Spleen (tissue), 11 donors: Measurements from ENCODE around the gene EGFR. TPM values are rescaled to one million over a fixed set of nuclear protein-coding genes. Genes with fewer than 3 reads are reported as not detected.

Source experiments
- DNase-seq: peaks from one replicate; pipeline ENCODE4 v3.0.0-alpha.2; 2020
- H3K27ac ChIP-seq, 8 donors: fragments of 200-600 bp; sonication (generic) in 7 of 8; 1 replicate in 4 of 8; 2 replicates in 4 of 8; pipeline versions ENCODE4 v1.5.0 to v1.8.0; 2016 to 2021; ENCODE audit warnings: inconsistent platforms in 4 of 8, mild to moderate bottlenecking in 4 of 8, moderate library complexity in 1 of 8
- H3K27me3 ChIP-seq, 7 donors: fragments of 200-600 bp; sonication (generic) in 6 of 7; replicated peaks in 1 of 7; 1 replicate in 4 of 7; 2 replicates in 3 of 7; pipeline versions ENCODE4 v1.5.0 to v1.8.0; 2016 to 2021; ENCODE audit warnings: inconsistent platforms in 3 of 7, mild to moderate bottlenecking in 1 of 7
- H3K36me3 ChIP-seq, 6 donors: fragments of 200-600 bp; sonication (generic) in 5 of 6; 1 replicate in 4 of 6; 2 replicates in 2 of 6; pipeline versions ENCODE4 v1.5.0 to v1.8.0; 2016 to 2021; ENCODE audit warnings: inconsistent platforms in 2 of 6
- H3K4me1 ChIP-seq, 6 donors: fragments of 200-600 bp; sonication (generic) in 5 of 6; 1 replicate in 3 of 6; 2 replicates in 3 of 6; pipeline versions ENCODE4 v1.5.0 to v1.8.0; 2016 to 2021; ENCODE audit warnings: inconsistent platforms in 3 of 6
- H3K4me3 ChIP-seq, 8 donors: fragments of 200-600 bp; sonication (generic) in 7 of 8; 1 replicate in 4 of 8; 2 replicates in 4 of 8; pipeline versions ENCODE4 v1.5.0 to v1.8.0; 2016 to 2021; ENCODE audit warnings: inconsistent platforms in 4 of 8, mild to moderate bottlenecking in 4 of 8, moderate library complexity in 2 of 8
- H3K9me3 ChIP-seq, 8 donors: fragments of 200-600 bp; sonication (generic) in 7 of 8; 1 replicate in 4 of 8; 2 replicates in 4 of 8; pipeline versions ENCODE4 v1.5.0 to v1.8.0; 2016 to 2021; ENCODE audit warnings: inconsistent platforms in 4 of 8
- POLR2A ChIP-seq, 3 donors: fragments of 450-650 bp; IDR thresholded peaks; one replicate each; pipeline ENCODE4 v1.5.1; 2017; ENCODE audit warnings: antibody characterized with exemption in 3 of 3, mild to moderate bottlenecking in 1 of 3
- POLR2AphosphoS5 ChIP-seq, 3 donors: sonication (generic); formaldehyde crosslinking; IDR thresholded peaks; one replicate each; pipeline ENCODE4 v1.5.1; 2017; ENCODE audit warnings: antibody characterized with exemption in 3 of 3
- WGBS, 5 donors: extraction: QIAGEN DNeasy Blood & Tissue Kit in 3 of 5; methylation state at CpG; one replicate each; pipeline versions ENCODE4 v1.1.5 to v1.1.7; 2013 to 2018; 5-methylcytosine and 5-hydroxymethylcytosine counted together
- intact Hi-C: fragments of 100-400 bp; cut with DNase I; formaldehyde crosslinking; loops from one replicate; pipeline ENCODE4 v1.15.0; 2023; ENCODE audit warnings: low total_unique reads
- polyA plus RNA-seq, 3 donors: library from polyadenylated mRNA; stranded (reverse); fragments of 200-250 nt; gene quantifications; one replicate each; pipeline ENCODE4 v1.2.1, GENCODE V29; 2013
- total RNA-seq, 7 donors: library from RNA; depleted of rRNA in 3 of 7; stranded (reverse); fragments of >200 nt in 3 of 7; fragmentation: NEBNext Ultra II Directional in 4 of 7; extraction: Animal tissue kit (Norgen Biotek cat#: 25700) in 4 of 7; gene quantifications; one replicate each; pipeline versions ENCODE4 v1.1.0 to v1.2.1, GENCODE V29; 2016 to 2021
- TF ChIP-seq, protein P1 (sequence below), 11 experiments: fragments of 200-600 bp in 7 of 11; fragments of 450-650 bp in 4 of 11; sonication (generic) in 4 of 11; IDR thresholded peaks in 8 of 11; conservative IDR thresholded peaks in 3 of 11; 1 replicate in 7 of 11; 2 replicates in 4 of 11; pipeline versions ENCODE4 v1.4.0 to v1.8.0; 2016 to 2021; ENCODE audit warnings: antibody characterized with exemption in 11 of 11, inconsistent platforms in 4 of 11, mild to moderate bottlenecking in 1 of 11
- donor health status: healthy with polysubstance abuse.
- donor health status: DM: no; HTN: no; CAD: no; lungs with moderate emphysema.
- donor health status: DM: no; HTN: no; CAD: no.
- donor health status: Bipolar disorder and iron deficiency.
- donor health status: healthy.
- donor health status: DM: no; HTN: no; CAD: no.
- donor health status: DM: yes; HTN: yes; CAD: no.

Gene EGFR
- total and polyA plus RNA-seq, 10 donors, result 1.1 to 35.2 (median 24.5) TPM

DNA sequence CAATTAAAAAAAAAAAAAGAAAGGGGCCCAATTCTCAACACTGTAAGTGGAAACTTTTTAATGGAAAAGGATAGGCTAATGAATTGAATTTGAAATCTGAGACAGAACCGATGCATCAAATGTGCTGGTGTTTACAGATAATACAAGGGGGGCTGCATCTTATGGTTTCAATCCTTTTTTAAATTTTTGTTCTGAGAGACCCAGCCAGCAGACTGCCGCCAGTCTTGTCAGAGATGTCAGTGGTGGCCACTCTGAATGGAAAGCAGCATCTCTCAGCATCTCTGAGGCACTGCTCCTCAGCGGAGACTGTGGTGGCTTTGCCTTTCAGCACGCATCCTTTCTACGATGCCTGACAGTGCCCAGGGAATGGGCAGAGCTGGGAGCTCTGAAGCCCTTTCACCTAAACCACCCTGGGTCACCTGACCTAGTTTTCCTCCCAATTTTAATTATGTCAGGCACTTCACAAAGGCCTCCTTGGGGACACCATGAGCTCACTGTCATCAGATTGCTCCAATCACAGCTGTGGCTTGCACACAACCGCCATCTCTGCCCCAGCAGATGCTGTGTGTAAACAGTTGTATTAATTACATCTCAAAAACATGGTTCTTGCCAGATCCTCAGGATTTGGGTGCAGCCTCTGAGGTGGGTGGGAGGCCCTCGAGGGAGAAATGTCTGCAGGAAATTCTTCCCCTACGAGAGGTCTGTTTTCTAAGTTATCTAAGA is 81.2 kb downstream of the EGFR start:
- Histone ChIP-seq H3K4me3 (no peak overlapping the region), H3K27me3 (peaks cover 0 to 12% (median 0%) of the 10 kb centered on the region in 7 donors), H3K36me3 (no peaks in the 10 kb centered on the region), H3K27ac (peak overlapping the region in 6 of 8 donors; percentile 23 to 50 (median 32)), H3K4me1 (peaks cover 0 to 20% (median 11%) of the 10 kb centered on the region in 6 donors), H3K9me3 (no peaks in the 10 kb centered on the region)
- WGBS, 5 donors, result 62 to 78% (median 71%) methylated on average over 8 of the region's 8 CpGs
- TF ChIP-seq POLR2A (IDR thresholded peaks at IDR 0.05) (no peak), POLR2AphosphoS5 (IDR thresholded peaks at IDR 0.05) (no peak)
- TF ChIP-seq, protein P1, sequence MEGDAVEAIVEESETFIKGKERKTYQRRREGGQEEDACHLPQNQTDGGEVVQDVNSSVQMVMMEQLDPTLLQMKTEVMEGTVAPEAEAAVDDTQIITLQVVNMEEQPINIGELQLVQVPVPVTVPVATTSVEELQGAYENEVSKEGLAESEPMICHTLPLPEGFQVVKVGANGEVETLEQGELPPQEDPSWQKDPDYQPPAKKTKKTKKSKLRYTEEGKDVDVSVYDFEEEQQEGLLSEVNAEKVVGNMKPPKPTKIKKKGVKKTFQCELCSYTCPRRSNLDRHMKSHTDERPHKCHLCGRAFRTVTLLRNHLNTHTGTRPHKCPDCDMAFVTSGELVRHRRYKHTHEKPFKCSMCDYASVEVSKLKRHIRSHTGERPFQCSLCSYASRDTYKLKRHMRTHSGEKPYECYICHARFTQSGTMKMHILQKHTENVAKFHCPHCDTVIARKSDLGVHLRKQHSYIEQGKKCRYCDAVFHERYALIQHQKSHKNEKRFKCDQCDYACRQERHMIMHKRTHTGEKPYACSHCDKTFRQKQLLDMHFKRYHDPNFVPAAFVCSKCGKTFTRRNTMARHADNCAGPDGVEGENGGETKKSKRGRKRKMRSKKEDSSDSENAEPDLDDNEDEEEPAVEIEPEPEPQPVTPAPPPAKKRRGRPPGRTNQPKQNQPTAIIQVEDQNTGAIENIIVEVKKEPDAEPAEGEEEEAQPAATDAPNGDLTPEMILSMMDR (IDR thresholded peaks at IDR 0.05 in 8 of 11, conservative IDR thresholded peaks at IDR 0.05 in 3 of 11), result no peak
- DNase-seq, result no peak
- intact Hi-C loops, result loop anchor here (10.0 kb wide), 1 partner anchor 75 kb away; no protein-coding TSS in a partner anchor

DNA sequence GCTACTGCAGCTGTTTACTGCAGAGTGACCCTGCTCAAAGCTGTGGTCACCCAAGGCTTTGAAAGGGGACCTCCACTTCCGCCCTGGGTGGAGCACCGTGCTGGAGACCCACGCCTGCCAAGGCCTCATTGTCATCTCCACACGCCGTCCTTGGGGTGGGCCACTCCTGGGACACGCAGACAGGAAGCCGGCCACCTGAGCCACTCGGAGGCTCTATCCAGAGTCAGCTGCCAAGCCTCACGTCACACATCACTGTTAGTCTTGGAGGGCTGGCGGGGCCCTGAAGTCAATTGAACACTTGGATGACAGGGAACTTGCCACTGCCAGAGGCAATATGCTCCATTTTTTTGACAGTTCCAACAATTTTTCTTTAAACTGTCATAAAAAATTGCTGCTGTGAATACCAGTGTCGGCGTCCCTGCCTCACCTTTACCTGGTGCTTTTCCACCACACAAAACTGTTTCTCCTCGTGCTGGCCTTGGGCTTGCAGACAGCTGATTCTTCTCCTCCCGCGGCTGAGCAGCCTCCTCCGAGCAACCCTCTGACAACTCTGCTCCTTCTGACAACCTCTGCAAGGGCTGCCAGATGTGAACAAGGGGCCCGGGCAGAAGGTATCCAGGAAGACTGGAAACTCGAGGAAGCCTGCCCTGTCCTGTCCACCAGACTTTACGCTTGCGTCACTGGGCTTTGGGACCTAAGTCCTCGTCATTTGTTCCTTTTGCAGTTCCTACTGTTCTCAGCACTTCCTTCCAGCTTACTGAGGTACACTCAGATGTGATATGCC is 81.9 kb downstream of the EGFR start:
- Histone ChIP-seq H3K9me3 (no peaks in the 10 kb centered on the region), H3K27ac (peak overlapping the region in 7 of 8 donors; percentile 23 to 50 (median 29)), H3K4me1 (peaks cover 0 to 20% (median 11%) of the 10 kb centered on the region in 6 donors), H3K36me3 (no peaks in the 10 kb centered on the region), H3K27me3 (peaks cover 0 to 12% (median 0%) of the 10 kb centered on the region in 7 donors), H3K4me3 (no peak overlapping the region)
- TF ChIP-seq POLR2AphosphoS5 (IDR thresholded peaks at IDR 0.05) (peak in 2 of 3 donors; percentile 69 to 72), POLR2A (IDR thresholded peaks at IDR 0.05) (no peak)
- 56 to 65% (median 62%) methylated on average over 21 of the region's 21 CpGs for WGBS, 5 donors
- intact Hi-C loops, result loop anchor here (10.0 kb wide), 1 partner anchor 76 kb away; no protein-coding TSS in a partner anchor
- DNase-seq, result no peak

DNA sequence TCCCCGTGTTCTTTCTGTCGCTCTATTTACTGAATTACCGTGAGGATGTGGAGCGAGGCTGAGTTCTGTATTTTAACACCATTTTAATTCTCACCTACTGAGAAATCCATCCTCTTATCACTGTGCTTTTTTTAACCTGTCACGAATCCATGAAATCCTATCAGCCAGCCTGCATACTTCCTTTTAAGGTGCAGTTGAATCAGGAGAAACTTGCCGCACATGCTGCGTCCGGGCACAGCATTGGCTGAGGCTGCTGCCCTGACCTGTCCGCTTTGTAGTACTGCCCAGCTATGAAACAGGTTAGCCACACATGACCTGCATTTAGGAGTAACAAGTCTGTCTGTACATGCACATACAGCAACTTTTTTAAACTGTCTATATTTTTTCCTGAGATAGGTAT is 82.5 kb downstream of the EGFR start:
- intact Hi-C loops, result loop anchor here (10.0 kb wide), 1 partner anchor 77 kb away; no protein-coding TSS in a partner anchor
- no peaks in the 10 kb centered on the region for H3K36me3 ChIP-seq
- peak overlapping the region in 1 of 8 donors; percentile 50 for H3K27ac ChIP-seq
- TF ChIP-seq POLR2A (IDR thresholded peaks at IDR 0.05) (no peak), POLR2AphosphoS5 (IDR thresholded peaks at IDR 0.05) (no peak)
- TF ChIP-seq, protein P1 (IDR thresholded peaks at IDR 0.05 in 8 of 11, conservative IDR thresholded peaks at IDR 0.05 in 3 of 11), result no peak
- no peaks in the 10 kb centered on the region for H3K9me3 ChIP-seq
- peaks cover 0 to 20% (median 11%) of the 10 kb centered on the region in 6 donors for H3K4me1 ChIP-seq
- 74 to 88% (median 85%) methylated on average over 9 of the region's 9 CpGs for WGBS, 5 donors
- no peak for DNase-seq
- peaks cover 0 to 12% (median 0%) of the 10 kb centered on the region in 7 donors for H3K27me3 ChIP-seq
- no peak overlapping the region for H3K4me3 ChIP-seq

DNA sequence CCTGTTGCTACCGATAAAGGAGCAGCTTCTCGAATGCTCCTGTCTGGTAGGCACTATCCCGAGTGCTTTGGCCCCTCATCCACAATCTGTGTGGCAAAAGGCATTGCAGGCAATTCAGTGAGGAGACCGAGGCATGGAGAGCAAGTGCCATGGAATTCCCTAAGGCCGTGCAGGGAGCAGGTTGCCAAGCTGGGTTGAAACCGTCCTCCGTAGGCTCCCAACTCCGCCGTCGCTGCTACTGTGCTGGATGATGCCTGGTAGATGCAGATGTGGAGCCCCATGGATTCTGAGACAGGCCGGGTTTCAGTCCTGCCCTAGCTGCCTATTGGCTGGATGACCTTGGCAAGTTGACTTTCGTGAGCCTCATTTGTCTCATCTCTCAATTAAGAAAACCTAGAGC is 85.3 kb downstream of the EGFR start:
- no peak overlapping the region for H3K27ac ChIP-seq
- TF ChIP-seq POLR2A (IDR thresholded peaks at IDR 0.05) (no peak), POLR2AphosphoS5 (IDR thresholded peaks at IDR 0.05) (no peak)
- TF ChIP-seq, protein P1 (IDR thresholded peaks at IDR 0.05 in 8 of 11, conservative IDR thresholded peaks at IDR 0.05 in 3 of 11), result no peak
- 87 to 95% (median 91%) methylated on average over 11 to 12 of the region's 12 CpGs for WGBS, 5 donors
- peaks cover 0 to 19% (median 6%) of the 10 kb centered on the region in 6 donors for H3K4me1 ChIP-seq
- H3K4me3 ChIP-seq, result no peak overlapping the region
- DNase-seq, result no peak
- H3K36me3 ChIP-seq, result no peaks in the 10 kb centered on the region
- intact Hi-C loops, result loop anchor here (10.0 kb wide), 1 partner anchor 79 kb away; no protein-coding TSS in a partner anchor
- H3K9me3 ChIP-seq, result no peaks in the 10 kb centered on the region
- H3K27me3 ChIP-seq, result peaks cover 0 to 5% (median 0%) of the 10 kb centered on the region in 7 donors
